NCI-H345 treated with DMSO at 0.1 percent for 48 hours (cell line): Measurements from ENCODE around the gene TTBK2.

ENCODE experiments used
- DNase-seq: peaks from one replicate; lab custom pipeline; 2025; ENCODE audit not compliant: unreplicated experiment; lab: John Stamatoyannopoulos, UW

The TTBK2 gene

DNA sequence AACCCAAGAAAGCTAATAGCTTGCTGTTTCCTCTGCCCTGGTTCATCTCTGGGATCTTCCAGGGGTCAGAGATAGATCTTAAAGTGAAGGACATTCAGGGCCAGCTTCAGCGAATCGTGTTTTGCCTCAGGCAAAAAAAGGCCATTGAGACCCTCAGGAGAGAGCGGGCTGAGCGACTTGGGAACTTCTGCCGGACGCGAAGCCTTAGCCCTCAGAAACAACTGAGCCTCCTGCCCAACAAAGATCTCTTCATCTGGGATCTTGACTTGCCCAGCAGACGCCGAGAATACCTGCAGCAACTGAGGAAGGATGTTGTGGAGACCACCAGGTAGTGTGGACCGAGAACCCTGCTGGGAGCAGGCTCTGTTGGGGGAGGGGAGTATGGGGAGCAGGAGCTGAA lies 226.2 kb downstream of the TTBK2 start:
- no peak for DNase-seq

DNA sequence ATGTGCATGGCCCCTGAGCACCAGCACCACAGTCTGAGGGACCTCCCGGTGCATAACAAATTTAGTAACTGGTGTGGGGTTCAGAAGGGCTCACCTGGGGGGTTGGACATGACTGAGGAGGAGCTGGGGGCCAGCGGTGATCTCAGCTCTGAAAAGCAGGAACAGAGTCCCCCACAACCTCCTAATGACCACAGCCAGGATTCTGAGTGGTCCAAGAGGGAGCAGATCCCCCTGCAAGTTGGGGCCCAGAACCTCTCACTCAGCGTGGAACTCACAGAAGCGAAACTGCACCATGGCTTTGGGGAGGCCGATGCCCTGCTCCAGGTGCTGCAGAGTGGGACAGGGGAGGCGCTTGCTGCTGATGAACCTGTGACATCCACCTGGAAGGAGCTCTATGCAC lies 226.6 kb downstream of the TTBK2 start:
- no peak for DNase-seq

DNA sequence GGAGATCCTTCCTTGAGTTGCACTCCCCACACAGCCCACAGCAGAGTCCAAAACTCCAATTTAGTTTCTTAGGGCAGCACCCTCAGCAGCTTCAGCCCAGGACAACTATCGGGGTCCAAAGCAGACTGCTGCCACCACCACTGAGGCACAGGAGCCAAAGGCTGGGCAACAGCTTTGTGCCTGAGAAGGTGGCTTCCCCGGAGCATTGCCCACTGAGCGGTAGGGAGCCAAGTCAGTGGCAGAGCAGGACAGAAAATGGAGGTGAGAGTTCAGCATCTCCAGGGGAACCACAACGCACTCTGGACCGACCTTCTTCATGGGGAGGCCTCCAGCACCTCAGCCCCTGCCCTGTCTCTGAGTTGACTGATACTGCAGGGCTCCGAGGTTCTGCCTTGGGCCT lies 227.1 kb downstream of the TTBK2 start:
- no peak for DNase-seq

DNA sequence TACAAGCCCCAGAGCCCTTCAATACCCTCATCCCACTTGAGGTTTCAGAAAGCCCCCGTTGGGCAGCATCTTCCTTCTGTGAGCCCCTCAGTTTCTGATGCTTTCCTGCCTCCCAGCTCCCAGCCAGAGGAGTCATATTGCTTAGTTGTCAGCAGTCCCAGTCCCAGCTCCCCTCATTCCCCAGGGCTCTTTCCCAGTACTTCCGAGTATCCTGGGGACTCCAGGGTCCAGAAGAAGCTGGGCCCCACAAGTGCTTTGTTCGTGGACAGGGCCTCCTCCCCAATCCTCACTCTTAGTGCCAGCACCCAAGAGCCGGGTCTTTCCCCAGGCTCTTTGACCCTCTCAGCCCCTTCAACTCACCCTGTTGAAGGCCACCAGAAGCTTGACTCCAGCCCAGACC lies 227.6 kb downstream of the TTBK2 start:
- DNase-seq: no peak

DNA sequence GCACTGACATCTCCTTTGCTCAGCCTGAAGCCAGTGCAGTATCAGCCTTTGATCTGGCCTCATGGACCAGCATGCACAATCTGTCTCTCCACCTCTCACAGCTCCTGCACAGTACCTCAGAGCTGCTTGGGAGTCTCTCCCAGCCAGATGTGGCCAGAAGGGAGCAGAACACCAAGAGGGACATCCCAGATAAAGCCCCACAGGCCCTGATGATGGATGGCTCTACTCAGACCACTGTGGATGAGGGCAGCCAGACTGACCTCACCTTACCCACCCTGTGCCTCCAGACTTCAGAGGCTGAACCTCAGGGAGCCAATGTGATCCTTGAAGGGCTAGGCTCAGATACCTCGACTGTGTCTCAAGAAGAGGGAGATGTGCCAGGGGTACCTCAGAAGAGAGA lies 228.0 kb downstream of the TTBK2 start:
- no peak for DNase-seq

DNA sequence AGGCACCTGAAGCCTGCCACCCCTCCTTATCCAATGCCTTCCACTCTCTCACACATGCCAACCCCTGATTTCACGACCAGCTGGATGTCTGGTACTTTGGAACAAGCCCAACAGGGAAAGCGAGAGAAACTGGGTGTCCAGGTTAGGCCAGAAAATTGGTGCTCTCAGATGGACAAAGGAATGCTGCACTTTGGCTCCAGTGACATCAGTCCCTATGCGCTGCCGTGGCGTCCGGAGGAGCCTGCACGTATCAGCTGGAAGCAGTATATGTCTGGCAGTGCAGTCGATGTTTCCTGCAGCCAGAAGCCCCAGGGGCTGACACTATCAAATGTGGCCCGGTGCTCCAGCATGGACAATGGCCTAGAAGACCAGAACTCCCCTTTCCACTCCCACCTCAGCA lies 228.8 kb downstream of the TTBK2 start:
- DNase-seq: no peak

DNA sequence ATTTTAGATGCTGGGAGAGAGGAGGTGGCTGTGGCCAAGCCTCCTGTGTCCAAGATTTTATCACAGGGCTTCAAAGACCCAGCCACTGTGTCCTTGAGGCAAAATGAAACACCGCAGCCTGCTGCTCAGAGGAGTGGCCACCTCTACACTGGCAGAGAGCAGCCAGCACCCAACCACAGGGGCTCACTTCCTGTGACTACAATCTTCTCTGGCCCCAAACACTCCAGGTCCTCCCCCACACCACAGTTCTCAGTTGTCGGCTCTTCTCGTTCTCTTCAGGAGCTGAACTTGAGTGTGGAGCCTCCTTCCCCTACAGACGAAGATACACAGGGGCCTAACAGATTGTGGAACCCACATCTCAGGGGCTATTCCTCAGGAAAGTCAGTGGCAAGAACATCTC lies 229.3 kb downstream of the TTBK2 start:
- DNase-seq: no peak
